DOHH2 (cell line): Measurements from ENCODE around the gene TAX1BP1.

Experiments used
- H3F3A ChIP-seq: fragments of 200-600 bp; sonication (generic), shearing (Covaris generic); 2 replicates; pipeline ENCODE4 v1.6.0; 2016; ENCODE audit warnings: antibody characterized with exemption, mild to moderate bottlenecking; ENCODE audit not compliant: control insufficient read depth, insufficient read depth
- H3K27ac ChIP-seq: fragments of 200-600 bp; sonication (generic); 2 replicates; pipeline ENCODE4 v1.5.1; 2014; ENCODE audit warnings: low read depth, mild to moderate bottlenecking, low read length, moderate library complexity
- H3K27me3 ChIP-seq: fragments of 200-600 bp; sonication (generic); 2 replicates; pipeline ENCODE4 v1.6.1; 2014; ENCODE audit warnings: mild to moderate bottlenecking, low read length, mixed read lengths; ENCODE audit not compliant: control insufficient read depth
- H3K36me3 ChIP-seq: fragments of 200-600 bp; sonication (generic); 2 replicates; pipeline ENCODE4 v1.6.1; 2014; ENCODE audit warnings: mild to moderate bottlenecking, low read length, moderate library complexity, mixed read lengths; ENCODE audit not compliant: control insufficient read depth
- H3K4me1 ChIP-seq: fragments of 200-600 bp; sonication (generic); 2 replicates; pipeline ENCODE4 v1.6.1; 2014; ENCODE audit warnings: mild to moderate bottlenecking, low read length, mixed read lengths; ENCODE audit not compliant: control insufficient read depth
- H3K4me2 ChIP-seq: fragments of 200-600 bp; sonication (generic); 2 replicates; pipeline ENCODE4 v1.6.0; 2014; ENCODE audit warnings: mild to moderate bottlenecking, low read length, moderate library complexity
- H3K4me3 ChIP-seq: fragments of 200-600 bp; sonication (generic); 2 replicates; pipeline ENCODE4 v1.5.1; 2014; ENCODE audit warnings: mild to moderate bottlenecking, low read length, mixed read lengths
- H3K79me2 ChIP-seq: fragments of 200-600 bp; sonication (generic); 2 replicates; pipeline ENCODE4 v1.6.1; 2014; ENCODE audit warnings: mild to moderate bottlenecking, low read length, mixed read lengths; ENCODE audit not compliant: control insufficient read depth
- H3K9me2 ChIP-seq: fragments of 200-600 bp; sonication (generic); replicated peaks from 2 replicates; pipeline ENCODE4 v1.6.1; 2014; ENCODE audit warnings: mild to moderate bottlenecking, low read length, mixed read lengths; ENCODE audit not compliant: control insufficient read depth
- H3K9me3 ChIP-seq: fragments of 200-600 bp; sonication (generic); 2 replicates; pipeline ENCODE4 v1.6.1; 2014; ENCODE audit warnings: antibody characterized with exemption, low read length, mixed read lengths; ENCODE audit not compliant: control insufficient read depth, insufficient read depth
- H4K20me1 ChIP-seq: fragments of 200-600 bp; sonication (generic); 2 replicates; pipeline ENCODE4 v1.6.0; 2014; ENCODE audit warnings: low read depth, mild to moderate bottlenecking, antibody characterized with exemption, low read length, moderate library complexity; ENCODE audit not compliant: control insufficient read depth, insufficient read depth
- EZH2phosphoT487 ChIP-seq: fragments of 200-600 bp; sonication (generic); IDR thresholded peaks from 2 replicates; pipeline ENCODE4 v1.6.1; 2017; ENCODE audit warnings: borderline replicate concordance, mild to moderate bottlenecking, antibody characterized with exemption, low read length, moderate library complexity, mixed read lengths
- TF ChIP-seq, protein P1 (sequence below): fragments of 200-600 bp; sonication (generic); IDR thresholded peaks from one replicate; pipeline ENCODE4 v1.5.1; 2014; ENCODE audit warnings: antibody characterized with exemption, mild to moderate bottlenecking, low read depth, low read length; ENCODE audit not compliant: poor library complexity, severe bottlenecking

The TAX1BP1 gene

GRCh38 chr7:27705200-27705594 lies 34.8 kb upstream of the TAX1BP1 start:
- 0 out of 2 replicates have a peak, but pooled peaks cover 6% of the 10 kb centered on the region for H3K27me3 ChIP-seq
- no peaks in the 10 kb centered on the region for H3K9me2 ChIP-seq
- no peaks in the 10 kb centered on the region for H3K79me2 ChIP-seq
- H3K4me2 ChIP-seq = no peak overlapping the region
- H3K9me3 ChIP-seq = no peaks in the 10 kb centered on the region
- no peaks in the 10 kb centered on the region for H3F3A ChIP-seq
- H3K36me3 ChIP-seq = no peaks in the 10 kb centered on the region
- TF ChIP-seq, protein P1, sequence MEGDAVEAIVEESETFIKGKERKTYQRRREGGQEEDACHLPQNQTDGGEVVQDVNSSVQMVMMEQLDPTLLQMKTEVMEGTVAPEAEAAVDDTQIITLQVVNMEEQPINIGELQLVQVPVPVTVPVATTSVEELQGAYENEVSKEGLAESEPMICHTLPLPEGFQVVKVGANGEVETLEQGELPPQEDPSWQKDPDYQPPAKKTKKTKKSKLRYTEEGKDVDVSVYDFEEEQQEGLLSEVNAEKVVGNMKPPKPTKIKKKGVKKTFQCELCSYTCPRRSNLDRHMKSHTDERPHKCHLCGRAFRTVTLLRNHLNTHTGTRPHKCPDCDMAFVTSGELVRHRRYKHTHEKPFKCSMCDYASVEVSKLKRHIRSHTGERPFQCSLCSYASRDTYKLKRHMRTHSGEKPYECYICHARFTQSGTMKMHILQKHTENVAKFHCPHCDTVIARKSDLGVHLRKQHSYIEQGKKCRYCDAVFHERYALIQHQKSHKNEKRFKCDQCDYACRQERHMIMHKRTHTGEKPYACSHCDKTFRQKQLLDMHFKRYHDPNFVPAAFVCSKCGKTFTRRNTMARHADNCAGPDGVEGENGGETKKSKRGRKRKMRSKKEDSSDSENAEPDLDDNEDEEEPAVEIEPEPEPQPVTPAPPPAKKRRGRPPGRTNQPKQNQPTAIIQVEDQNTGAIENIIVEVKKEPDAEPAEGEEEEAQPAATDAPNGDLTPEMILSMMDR = no peak
- TF ChIP-seq EZH2phosphoT487 = no peak
- no peaks in the 10 kb centered on the region for H3K4me1 ChIP-seq
- no peaks in the 10 kb centered on the region for H4K20me1 ChIP-seq
- H3K27ac ChIP-seq = no peak overlapping the region
- H3K4me3 ChIP-seq = no peak overlapping the region

DNA sequence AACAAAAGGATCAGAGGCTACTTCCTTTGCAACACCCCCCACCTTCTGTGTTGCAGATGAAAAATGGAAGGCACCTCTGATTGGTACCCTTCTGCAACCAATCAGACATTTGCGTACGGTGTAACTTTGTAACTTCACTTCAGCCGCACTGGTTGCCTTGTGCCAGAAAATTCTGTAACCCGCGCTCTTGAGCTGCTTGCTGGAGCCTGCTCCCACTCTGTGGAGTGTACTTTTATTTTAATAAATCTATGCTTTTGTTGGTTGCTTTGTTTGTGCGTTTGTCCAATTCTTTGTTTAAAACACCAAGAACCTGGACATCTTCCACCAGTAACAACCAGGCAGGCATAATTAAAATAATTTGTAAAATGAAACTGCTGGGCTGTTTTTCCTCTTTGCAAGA lies 31.5 kb upstream of the TAX1BP1 start:
- Histone ChIP-seq H3K27ac (no peak overlapping the region), H3K4me3 (no peak overlapping the region), H3K36me3 (no peaks in the 10 kb centered on the region), H3K27me3 (0 out of 2 replicates have a peak, but pooled peaks cover 6% of the 10 kb centered on the region), H3K9me3 (peaks cover 6% of the 10 kb centered on the region; the same call in 1 of the 2 replicates), H3F3A (no peaks in the 10 kb centered on the region), H3K9me2 (no peaks in the 10 kb centered on the region), H3K79me2 (no peaks in the 10 kb centered on the region), H3K4me2 (no peak overlapping the region), H4K20me1 (no peaks in the 10 kb centered on the region), H3K4me1 (peaks cover 6% of the 10 kb centered on the region)
- no peak for TF ChIP-seq EZH2phosphoT487
- TF ChIP-seq, protein P1 = no peak

GRCh38 chr7:27709137-27710075 lies 30.6 kb upstream of the TAX1BP1 start:
- TF ChIP-seq EZH2phosphoT487 = no peak
- TF ChIP-seq, protein P1 = no peak
- Histone ChIP-seq H3F3A (no peaks in the 10 kb centered on the region), H3K79me2 (no peaks in the 10 kb centered on the region), H3K9me3 (peaks cover 6% of the 10 kb centered on the region; the same call in 1 of the 2 replicates), H3K4me2 (no peak overlapping the region), H3K4me1 (peaks cover 6% of the 10 kb centered on the region), H3K9me2 (no peaks in the 10 kb centered on the region), H3K27ac (no peak overlapping the region), H4K20me1 (no peaks in the 10 kb centered on the region), H3K4me3 (no peak overlapping the region), H3K27me3 (0 out of 2 replicates have a peak, but pooled peaks cover 3% of the 10 kb centered on the region), H3K36me3 (no peaks in the 10 kb centered on the region)
